HG03064 (cell line): ENCODE measurements around the gene GARIN5A.
"Not testable (repeated sequence)": the region's sequence is repeated elsewhere in the genome, so short reads cannot be mapped to it uniquely, and the experiment has no call there.

Source experiments
- ATAC-seq: cut with Tn5 transposase; IDR thresholded peaks from one replicate; pipeline ENCODE4 v1.9.1; 2021; ENCODE audit warnings: low read depth; ENCODE audit not compliant: unreplicated experiment

Gene GARIN5A

DNA sequence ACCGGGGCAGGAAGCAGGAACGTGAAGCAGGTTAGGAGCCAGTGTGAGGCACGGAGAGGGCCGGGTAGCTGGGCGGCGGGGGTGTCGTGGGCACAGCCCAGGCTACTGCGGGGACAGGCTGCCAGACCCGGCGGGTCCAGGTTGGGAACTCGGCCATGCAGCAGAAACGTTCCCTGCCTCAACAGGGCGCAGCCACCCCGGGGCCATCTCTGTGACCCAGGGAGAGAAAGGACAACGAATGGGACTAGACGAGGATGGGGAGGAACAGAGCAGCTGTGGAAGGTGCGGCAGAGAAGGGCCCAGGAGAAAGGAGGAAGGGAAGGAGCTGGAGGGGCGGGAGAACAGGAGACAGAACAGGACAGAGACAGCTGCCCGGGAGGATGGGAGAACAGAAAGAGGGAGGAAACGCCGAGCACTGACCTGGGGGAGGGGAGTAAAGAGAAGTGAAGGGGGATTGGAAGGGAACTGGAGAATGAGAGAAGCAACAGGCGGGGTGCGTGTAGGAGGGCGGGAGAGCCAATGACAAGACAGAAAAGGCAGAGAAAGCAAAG lies 12.9 kb upstream of the GARIN5A start:
- no peak for ATAC-seq

DNA sequence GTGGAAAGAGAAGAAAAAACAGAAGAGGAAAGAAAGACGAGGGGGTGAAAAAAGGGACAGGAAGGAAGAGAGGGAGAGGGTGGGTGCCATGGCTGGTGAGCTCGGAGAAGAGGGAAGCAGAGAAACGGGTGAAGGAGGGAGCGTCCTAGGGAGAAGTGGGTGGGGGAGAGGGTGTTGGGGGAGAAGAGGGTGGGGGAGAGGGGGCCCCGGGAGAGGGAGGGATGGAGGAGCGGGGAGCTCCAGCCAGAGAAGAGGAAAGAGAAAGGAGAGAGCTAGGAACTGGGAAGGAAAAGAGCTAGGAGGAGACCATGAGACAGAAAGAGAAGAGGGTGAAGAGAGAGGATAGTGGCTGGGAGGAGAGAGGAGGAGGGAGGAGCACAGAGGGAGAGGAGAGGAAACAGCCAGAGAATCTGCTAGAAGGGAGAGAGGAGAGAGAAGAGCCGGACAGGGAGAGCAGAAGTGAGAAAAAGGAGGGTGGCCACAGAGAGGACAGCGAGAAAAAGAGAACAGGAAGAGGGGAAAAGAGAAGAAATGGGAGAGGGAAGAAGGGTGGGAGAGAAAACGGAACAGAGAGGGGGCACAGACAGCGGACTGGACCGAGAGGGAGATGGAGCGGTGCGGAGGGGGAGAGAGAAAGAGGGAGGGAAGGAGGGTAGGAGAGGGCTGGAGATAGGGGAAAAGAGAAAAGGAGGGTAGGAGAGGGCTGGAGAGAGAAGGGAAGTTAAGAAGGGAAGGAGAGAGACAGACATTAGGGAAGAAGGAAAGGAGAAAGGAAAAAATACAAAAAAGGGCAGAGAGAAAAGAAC lies 11.9 kb upstream of the GARIN5A start:
- no peak for ATAC-seq

DNA sequence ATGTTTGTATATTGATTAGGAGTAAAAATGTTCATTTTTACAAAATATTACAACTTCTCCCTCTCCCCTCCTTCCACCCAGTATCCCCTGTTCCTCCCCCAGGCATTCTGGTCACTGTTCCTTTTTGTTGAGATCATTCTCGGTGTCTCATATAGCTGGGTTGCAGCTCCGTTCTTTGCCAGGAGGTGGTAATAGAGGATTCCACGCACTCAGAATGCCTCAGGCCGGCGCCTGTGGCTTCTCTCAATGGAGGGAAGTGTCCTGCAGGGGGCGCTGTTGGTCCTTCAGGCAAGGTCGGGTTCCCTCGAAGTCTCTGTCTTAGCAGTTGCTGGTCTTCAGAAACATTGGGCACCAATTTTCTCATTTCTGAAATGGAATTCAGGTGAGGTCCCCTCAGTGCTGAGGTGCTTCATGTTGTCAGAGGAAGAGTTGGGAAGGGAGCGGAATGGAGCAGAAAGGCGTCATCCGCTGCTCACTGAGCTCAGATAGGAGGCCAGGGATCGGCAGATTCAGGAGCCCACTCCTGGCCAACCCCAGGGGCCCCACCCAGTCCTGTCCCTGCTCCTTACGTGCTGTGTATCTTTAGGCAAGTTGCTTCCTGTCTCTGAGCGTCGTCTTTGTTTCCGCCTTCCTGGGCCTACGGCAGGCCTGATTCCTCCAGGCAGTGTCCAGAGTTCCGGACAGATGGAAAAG lies 10.3 kb upstream of the GARIN5A start:
- ATAC-seq = no peak

DNA sequence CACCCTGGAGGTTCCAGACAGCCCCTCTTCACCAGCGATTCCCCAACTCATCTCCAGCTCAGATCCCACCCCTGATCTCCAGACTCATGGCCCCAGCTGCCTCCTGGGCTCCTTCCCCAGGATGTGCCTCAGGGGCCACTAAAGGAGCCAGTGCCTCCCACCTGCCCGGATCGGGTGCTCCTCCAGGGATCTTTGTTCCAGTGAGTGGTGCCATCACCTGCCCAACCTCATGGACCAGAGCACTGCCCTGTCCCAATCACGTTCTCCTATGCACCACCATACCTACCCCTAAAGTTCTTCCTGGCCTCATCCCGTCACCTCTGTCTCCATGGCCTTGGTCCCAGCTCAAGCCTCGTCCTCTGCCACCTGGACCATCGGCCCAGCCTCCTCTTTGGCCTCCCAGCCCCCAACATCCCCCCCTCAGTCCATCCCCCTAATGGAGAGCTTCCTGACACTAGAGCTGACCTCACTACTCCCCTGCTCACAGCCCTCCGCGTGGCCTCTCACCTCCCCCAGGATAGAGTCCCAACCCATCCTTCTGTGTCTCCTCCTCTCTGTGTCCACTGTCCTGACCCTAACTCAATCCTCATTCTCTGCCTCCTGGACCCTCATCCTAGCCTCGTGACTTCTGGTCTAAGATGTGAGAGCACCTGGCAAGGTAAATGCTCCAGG lies 8.8 kb upstream of the GARIN5A start:
- ATAC-seq = no peak

DNA sequence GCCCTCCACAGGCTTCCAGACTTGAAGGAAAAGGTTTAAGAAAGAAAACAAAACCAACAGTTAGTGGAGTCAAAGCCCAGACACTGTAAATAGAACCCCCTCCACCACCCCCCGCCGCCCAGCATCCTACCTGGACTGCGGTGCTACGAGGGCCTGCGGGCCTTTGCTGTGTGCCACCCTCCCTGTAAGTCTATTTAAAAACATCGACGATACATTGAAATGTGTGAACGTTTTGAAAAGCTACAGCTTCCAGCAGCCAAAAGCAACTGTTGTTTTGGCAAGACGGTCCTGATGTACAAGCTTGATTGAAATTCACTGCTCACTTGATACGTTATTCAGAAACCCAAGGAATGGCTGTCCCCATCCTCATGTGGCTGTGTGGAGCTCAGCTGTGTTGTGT lies 6.3 kb upstream of the GARIN5A start:
- no peak for ATAC-seq

DNA sequence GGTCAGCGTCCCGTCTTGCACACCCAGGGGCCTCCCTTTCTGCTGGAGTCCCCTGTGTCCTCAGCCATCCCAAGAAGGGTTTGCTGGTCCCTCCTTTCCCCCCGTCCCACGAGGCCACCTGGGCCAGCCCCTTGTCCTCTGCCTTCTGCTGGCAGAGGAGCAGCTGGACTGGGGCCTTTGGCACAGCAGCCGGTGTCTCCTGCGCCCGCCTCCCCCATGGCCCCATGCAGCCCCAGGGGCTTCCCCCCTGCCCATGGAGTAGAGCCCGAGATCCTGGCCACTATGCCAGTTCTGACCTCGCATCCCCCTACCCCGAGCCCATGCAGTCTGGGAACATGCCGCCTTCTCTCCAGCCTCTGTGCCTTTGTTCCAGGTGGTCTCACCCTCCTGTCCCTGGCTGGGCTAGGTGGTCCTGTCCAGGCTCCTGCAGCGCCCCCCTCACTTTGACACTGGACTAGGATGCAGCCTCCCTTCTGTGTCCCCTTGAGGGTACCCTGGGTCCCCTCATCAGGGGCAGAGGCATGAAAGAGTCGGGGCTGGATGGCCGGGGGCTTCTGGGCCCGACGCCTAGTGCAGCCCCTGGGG lies 5.7 kb upstream of the GARIN5A start:
- ATAC-seq = no peak

DNA sequence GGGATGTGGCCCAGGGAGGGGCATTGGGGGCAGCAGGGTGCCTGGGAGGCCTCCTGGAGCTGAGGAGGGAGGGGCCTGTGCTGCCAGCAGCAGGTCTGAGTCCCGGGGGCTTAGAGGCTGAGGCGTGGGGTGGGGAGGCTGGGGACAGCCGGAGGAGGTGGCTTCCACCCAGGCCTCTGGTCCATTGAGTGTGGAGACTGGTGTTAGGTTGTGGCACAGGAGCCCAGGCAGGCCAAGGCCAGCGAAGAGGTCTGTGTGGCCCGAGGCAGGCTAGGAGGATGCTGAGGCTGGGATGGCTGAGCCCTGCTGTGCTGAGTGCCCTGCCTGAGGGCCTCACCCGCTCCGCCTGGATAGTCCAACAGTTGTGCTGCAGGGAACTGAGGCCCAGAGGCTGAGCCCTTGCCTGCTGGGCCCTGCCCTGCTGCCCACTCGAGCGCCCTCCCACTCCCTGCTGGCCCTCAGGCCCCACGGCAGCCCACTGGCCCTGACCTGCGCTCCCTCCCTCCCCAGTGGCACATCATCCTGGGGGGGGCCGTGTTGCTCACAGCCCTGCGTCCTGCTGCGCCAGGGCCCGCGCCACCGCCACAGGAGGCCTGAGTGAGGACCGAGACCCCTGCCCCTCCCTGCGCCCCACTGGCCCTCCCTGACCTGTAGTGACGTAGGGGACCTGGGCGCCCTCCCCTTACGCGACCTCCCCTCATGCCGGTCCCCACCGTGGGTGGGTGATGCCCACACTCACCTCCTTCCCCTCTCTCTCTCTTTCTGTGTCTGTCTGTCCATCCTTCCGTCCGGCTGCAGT lies 4.9 kb upstream of the GARIN5A start:
- ATAC-seq = no peak

DNA sequence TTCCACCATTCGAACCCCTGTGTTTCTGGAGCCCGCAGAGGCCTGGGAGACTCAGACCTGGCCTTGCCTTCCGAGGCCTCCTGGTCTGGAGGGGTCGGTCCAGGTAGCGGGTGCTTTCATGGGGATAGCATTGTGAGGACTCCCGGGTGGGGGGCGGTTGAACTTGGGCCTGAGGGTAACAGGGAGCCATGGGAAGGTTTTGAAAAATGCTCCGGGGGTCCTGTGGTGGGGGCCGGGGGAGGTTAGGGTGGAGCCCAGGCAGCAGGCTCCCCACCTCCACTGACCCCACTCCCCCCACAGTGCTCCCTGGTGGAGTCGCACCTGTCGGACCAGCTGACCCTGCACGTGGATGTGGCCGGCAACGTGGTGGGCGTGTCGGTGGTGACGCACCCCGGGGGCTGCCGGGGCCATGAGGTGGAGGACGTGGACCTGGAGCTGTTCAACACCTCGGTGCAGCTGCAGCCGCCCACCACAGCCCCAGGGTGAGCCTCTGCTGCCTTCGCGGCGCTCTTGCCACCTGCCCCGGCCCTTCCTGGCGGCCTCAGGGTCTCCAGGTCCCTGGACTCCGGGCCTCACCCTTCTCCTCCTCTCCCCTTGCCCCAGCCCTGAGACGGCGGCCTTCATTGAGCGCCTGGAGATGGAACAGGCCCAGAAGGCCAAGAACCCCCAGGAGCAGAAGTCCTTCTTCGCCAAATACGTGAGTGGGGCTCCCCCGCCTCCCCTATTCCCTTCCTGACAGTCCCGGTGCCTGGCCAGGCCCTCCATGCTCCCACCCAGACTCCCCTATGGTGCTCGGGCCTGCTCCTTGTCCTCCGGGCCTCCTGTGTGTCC lies 3.8 kb upstream of the GARIN5A start:
- ATAC-seq = no peak

DNA sequence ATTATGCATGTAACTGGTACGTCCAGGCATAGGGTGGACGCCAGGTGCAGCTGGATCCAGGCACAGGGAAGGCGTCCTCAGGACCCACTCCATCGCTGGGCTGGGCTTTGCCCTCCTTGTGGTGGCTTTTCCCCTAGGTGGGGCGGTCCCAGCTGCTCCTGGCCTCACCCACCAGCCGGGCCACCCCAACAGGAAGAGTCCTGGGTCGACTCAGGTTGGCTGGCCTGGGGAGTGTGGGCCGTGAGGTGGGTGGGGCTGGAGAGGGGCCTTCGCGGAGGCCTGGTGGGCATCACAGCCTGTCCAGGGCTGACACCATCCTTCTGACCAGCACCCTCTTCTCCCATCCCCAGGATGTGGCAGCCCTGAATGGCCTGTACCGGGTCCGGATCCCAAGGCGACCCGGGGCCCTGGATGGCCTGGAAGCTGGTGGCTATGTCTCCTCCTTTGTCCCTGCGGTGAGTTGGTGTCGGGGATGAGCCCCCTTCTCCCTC lies 3.2 kb upstream of the GARIN5A start:
- no peak for ATAC-seq

DNA sequence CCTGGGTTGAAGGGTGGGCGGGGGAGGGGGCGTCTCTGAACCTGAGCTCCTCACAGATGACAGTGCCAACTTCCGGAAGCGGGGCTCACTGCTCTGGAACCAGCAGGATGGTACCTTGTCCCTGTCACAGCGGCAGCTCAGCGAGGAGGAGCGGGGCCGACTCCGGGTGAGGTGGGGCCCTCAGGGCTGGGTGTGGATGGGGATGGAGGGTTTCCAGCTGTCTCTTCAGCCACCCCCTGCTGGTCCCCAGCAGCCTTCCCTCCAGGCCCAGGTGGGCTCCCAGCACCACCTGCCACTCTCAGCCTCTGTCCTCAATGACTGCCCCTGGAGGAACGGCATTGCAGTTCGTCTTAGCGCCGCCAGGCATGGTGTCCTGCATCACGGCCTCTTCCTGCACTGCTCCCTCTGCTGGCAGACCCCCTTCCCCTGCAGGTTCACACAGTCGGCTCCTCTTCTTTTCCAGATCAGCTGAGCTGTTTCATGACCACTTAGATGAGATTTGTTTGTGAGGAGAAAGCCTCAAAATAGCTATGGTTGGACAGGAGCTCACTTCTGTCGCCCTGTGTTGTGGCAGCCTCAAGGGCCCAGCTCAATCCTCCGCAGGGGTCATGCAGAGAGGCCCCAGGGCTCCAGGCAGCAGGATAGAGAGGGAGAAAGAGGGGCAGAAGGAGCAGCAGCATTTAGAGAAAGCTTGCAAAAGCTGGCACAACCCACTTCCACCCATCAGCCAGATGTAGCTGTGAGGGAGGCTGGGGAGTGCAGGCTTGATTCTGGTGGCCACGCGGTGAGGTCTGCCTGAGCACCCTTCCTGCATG lies 2.5 kb upstream of the GARIN5A start:
- no peak for ATAC-seq

DNA sequence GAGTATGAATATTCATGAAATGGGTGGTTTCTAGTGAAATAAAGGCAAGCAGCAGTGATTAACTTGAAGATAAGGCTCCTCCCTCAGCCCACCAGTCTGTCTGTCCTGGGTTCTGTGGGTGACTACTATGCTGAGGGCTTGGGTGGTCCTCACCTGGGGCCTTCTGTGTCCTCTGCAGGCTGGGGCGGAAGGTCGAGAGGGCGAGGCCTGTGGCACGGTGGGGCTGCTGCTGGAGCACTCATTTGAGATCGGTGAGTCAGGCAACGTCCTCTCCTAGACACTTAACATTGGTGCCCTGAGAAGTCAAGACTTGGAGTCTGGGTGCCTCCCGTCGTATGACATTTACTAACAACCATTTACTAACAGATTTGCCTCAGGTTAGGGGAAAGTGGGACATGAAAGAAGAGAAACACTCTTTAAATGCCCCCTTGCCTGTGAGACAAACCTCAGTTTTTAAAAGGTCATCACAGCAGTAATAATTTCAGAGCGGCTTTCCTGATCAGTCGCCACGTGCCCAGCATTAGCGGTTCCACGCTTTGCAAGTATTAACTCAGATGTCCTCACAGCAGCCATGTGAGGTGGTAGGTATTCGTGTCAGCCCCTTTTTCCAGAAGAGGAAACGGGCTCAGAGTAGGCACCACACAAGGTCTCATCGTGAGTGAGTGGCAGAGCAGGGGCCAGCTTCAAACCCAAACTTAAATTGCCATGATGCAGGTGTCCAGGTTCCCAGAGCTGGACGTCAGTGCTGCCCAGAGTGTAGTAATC lies 1.3 kb upstream of the GARIN5A start:
- ATAC-seq = no peak

DNA sequence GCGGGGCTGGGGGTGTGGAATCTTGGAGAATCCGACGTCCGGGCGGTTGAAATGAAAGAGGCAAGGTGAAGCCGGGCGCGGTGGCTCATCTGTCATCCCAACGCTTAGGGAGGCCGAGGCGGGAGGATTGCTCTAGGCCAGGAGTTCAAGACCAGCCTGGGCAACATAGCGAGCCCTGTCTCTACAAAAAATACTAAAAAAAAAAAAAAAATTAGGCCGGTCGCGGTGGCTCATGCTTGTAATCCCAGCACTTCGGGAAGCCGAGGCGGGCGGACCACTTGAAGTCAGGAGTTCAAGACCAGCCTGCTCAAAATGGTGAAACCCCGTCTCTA lies 225 bp upstream of the GARIN5A start:
- no peak for ATAC-seq

DNA sequence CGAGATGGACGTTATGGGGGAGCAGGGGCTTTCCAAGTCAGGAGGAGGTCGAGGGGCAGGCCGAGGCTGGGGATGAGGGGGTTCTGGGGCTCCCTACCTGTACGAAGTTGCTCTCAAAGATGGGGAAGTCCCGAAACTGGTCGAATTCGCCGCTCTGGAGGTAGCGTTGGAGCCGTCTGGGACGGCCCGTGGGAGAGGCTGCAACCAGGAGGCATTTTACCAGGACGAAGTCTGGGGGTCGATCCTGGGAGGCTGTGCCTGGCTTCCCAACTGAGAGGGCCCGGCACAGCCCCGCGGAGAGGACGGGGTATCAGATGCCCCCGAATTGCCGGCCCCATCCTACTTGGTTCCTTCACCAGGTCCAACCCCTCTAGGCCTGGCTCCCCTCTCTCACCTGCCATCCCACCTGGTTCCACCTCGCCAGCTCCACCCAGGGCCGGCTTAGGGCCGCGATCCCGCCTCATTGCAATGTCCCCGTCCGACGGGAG lies 868 bp downstream of the GARIN5A start:
- ATAC-seq = no peak

DNA sequence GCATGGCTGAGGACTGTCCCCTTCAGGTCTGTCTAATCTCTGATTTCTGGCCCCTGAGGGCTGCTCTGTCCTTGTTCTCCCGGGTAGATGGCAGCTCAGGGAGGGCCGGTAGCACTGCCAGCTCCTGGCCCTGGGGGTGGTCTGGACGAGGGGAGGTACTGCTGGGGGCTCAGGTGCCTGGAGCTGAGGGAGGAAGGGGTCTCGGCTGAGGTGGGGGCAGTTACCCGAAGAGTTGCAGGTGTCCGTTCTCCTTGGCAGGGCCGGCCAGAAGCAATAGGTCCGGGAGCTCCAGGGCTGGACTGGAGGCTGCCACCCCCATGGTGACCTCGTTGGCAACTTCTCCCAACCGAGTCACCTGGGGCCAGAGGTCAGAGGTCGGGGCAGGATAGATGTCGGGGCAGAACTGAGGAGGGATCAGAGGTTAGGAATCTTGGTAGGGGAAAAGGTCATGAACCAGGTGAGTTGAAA lies 1.5 kb downstream of the GARIN5A start:
- ATAC-seq = no peak

DNA sequence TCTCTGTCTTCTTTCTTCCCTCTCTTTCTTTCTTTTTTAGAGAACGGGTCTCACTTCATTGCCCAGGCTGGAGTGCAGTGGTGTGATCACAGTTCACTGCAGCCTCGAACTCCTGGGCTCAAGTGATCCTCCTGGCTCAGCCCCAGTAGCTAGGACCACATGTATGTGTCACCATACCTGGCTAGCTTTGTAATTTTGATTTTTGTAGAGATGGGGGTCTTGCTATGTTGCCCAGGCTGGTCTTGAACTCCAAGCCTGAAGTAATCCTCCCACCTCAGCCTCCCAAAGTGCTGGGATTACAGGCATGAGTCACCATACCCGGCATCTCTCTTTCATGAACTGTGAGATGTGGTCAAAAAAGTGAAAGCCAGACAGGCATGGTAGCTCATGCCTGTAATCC lies 3.3 kb downstream of the GARIN5A start:
- ATAC-seq = not testable (repeated sequence)

DNA sequence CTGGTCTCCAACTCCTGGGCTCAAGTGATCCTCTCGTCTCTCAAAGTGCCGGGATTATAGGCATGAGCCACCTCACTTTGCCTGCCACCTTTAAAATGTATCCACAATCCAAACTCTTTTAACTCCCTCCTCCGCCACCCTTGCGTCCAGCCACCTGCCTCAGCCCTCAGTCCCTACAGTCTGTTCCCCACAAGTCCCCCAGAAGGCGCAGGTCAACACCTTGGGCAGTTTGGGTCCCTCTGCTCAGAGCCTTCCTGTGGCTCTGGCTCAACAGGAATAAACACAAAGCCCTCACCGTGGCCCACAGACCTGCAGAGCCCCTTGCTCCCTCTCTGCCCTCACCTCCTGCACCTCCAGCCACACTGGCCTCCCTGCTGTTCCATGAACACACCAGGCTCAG lies 7.8 kb downstream of the GARIN5A start:
- no peak for ATAC-seq

DNA sequence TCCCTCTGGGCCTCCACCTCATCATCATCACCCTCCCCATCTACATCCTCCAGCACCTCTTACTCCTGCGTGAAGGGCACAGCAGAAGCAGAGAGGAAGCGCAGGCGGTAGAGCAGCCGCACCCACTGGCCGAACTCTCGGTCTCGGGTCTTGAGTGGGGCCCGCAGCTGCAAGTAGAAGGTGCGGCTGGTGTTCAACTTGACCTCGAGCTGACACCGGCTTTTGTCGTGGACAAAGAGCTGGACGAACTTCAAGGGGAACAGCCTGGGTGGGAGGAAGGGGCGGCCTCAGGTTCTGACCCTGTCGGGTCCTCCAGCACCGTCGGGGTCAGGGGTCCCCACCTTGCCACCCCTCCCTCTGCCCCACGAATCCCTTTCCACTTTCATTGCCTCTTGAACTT lies 9.1 kb downstream of the GARIN5A start:
- ATAC-seq = no peak

DNA sequence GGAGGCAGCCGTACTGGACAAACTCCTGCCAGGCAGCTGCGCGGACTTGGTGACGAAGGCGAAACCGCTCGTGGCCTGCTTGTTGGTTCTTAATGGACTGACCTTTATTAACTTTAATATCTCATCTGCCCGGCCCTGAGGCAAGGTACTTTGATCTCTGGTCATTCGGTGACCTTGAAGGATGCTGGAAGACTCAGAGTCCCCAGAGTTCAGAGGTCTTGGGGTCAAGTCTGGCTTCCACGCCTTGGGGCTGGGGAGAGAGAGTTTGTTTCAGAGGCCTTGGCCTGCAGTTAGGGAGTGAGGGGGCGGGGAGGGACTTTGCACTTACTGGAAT lies 10.0 kb downstream of the GARIN5A start:
- ATAC-seq = no peak
